ENCODE measurements around the gene FOXN1. TPM values are rescaled to one million over a fixed set of nuclear protein-coding genes. Genes with fewer than 3 reads are reported as not detected.

The FOXN1 gene
- total and polyA plus RNA-seq, 10 of the 15 experiments (the other 5 are each of a cell fraction or from before 2014, with no cell fraction given), result not detected

DNA sequence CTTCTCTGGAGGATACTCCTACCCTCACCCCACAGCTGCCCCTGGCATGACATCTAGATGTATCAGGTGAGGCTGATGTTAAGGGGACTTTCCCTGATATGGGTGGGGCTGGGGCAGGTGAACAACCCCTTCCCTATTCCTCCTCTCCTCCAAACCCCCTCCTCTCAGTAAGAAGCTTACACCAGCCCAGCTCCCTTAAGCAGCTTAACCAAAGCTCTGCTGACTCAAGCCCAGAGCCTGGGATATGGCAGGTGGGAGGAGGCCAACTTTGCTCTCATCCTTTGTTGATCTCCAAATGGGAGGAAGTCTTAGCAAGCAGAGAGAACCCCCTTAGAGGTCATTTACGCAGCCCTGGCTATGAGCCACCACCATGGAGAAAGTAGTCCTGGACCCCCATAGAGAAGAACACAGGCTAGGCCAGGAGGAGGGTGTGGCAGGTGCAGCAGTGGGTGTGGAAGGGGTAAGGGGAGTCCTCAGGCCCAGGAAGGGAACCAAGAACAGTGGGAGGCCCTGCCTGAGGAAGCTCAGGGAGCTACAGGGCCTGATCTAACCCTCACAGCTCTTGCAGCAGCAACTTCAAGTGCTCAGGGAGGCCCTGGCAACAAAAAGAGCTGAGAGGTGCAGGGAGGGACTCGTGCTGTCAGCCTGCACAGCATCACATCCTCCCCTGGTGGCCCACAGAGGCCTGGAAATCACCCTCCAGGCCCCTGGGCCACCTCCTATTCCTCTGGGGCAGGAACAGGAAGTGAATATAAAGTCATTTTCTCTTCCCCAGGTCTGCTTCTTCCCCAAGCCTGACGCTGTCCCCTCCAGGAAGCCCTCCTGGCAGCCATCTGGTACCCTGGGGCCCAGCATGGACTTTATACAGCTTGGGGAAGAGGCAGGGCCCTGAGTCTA lies 43.3 kb downstream of the FOXN1 start (continued):
- TF ChIP-seq TCF12 (IDR thresholded peaks at IDR 0.05; ENCODE audit: low read depth, low read length), result peak; percentile 42; the same call in 1 of the 2 replicates
- TF ChIP-seq SIX5 (IDR thresholded peaks at IDR 0.05; ENCODE audit: low read depth, low read length, severe bottlenecking), result no peak
- TF ChIP-seq EGR1 (IDR thresholded peaks at IDR 0.05; ENCODE audit: borderline replicate concordance in 1 of 2, low read depth in 2 of 2, low read length in 2 of 2), result peak in 1 of 2 experiments; percentile 17; a peak in 1 of 3 replicates
- TF ChIP-seq SPI1 (IDR thresholded peaks at IDR 0.05; ENCODE audit: borderline replicate concordance, insufficient read depth, low read depth, low read length), result peak; percentile 80; the same call in 1 of the 2 replicates
- peak; percentile 57 to 71; a peak in 2 of 4 replicates for TF ChIP-seq BHLHE40 (IDR thresholded peaks at IDR 0.05; ENCODE audit: borderline replicate concordance in 1 of 2, low read depth in 2 of 2, low read length in 1 of 2)

DNA sequence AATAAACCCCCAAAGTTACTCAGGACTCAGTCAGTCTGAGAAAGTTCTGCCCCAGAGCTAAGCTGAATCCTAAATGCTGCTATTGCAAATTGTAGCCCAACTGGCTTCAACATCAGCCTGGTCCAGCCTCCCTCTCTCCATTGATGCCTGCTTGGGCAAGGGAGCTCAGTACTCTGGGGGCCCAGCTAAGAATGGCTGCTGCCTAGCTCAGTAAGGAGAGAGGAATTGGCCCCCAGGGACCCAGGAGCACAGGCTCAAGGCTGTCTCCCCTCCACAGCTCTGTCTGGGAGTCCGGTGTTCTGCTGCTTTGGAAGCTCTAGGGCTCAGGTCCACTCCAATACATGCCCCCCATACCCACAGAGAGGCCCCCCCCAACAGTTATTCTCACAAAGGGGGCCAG lies 44.7 kb downstream of the FOXN1 start:
- POLR2A ChIA-PET, result interaction anchor here (1.0 to 9.1 kb wide), 15 partner anchors 19 to 215 kb away, joined by 3 to 148 read pairs (median 6); partner anchors contain the start of genes ALDOC, BLTP2, PIGS and TNFAIP1
- H3K4me2 ChIP-seq (ENCODE audit: control insufficient read depth, insufficient read depth), result peak overlapping the region; percentile 97
- intact Hi-C loops (cut with micrococcal nuclease; ENCODE audit: unreplicated experiment) (loop anchor here (1.0 to 10.0 kb wide), 2 partner anchors 16 to 164 kb away; partner anchors contain the start of genes PROCA1, RAB34 and RPL23A), in situ Hi-C loops (cut with MboI) (loop anchor here (25.0 kb wide), 1 partner anchor 1064 kb away; no protein-coding TSS in a partner anchor)
- H3K27ac ChIP-seq (ENCODE audit: control insufficient read depth, insufficient read depth), result peak overlapping the region; percentile 73
- H3K9me3 ChIP-seq (replicated peaks; ENCODE audit: control insufficient read depth, insufficient read depth, low read length), result no peaks in the 10 kb centered on the region
- TF ChIP-seq MEF2B (IDR thresholded peaks at IDR 0.05; ENCODE audit: partially characterized antibody, poor library complexity, severe bottlenecking) (peak; percentile 11), HDAC2 (IDR thresholded peaks at IDR 0.05) (no peak)
- peaks cover 50% of the 10 kb centered on the region for H3K79me2 ChIP-seq (ENCODE audit: control insufficient read depth, insufficient read depth, low read length)
- FAIRE-seq (no peak), ATAC-seq (no peak), DNase-seq (ENCODE audit: low read depth, low spot score) (no peak)
- CTCF ChIA-PET, result interaction anchor here (0.6 to 13.9 kb wide), 13 partner anchors 10 to 190 kb away, joined by 3 to 316 read pairs (median 16); partner anchors contain the start of genes ALDOC, BLTP2, PIGS and RSKR
- RAD21 ChIA-PET (ENCODE audit: unreplicated experiment), result interaction anchor here (0.5 to 8.3 kb wide), 12 partner anchors 18 to 566 kb away, joined by 3 to 102 read pairs (median 4); partner anchors contain the start of genes ALDOC, PIGS, PROCA1 and SDF2
- 93% methylated on average over 1 of the region's 1 CpG for WGBS (ENCODE audit: insufficient coverage, insufficient replicate concordance, low lambda C conversion rate, missing lambda C conversion rate)
- H2AFZ ChIP-seq (ENCODE audit: control insufficient read depth, low read depth, low read length), result no peak overlapping the region
- BruUV-seq (replicated peaks), result no TSS peak
- no peaks in the 10 kb centered on the region for H4K20me1 ChIP-seq (ENCODE audit: control insufficient read depth, insufficient read depth)
- H3K4me1 ChIP-seq (ENCODE audit: control insufficient read depth, insufficient read depth, low read length), result peaks cover 38% of the 10 kb centered on the region
- peak overlapping the region; percentile 98 for H3K4me3 ChIP-seq
- H3K27me3 ChIP-seq (replicated peaks in 1 of 2; ENCODE audit: control insufficient read depth in 2 of 2, insufficient read depth in 2 of 2, low read length in 1 of 2), result no peaks in the 10 kb centered on the region
- SMC1A ChIA-PET (ENCODE audit: uncharacterized antibody, unreplicated experiment), result interaction anchor here (0.6 to 6.1 kb wide), 15 partner anchors 10 to 161 kb away, joined by 3 to 89 read pairs (median 4); partner anchors contain the start of genes ALDOC, PIGS, PROCA1 and RSKR
- H3K9ac ChIP-seq (ENCODE audit: control insufficient read depth, insufficient read depth, low read length), result peak overlapping the region; percentile 79
- peaks cover 10 to 18% of the 10 kb centered on the region in 2 experiments; a peak in 3 of 4 replicates for H3K36me3 ChIP-seq (ENCODE audit: control insufficient read depth in 2 of 2, insufficient read depth in 2 of 2, low read length in 1 of 2)

All from GM12878 (cell line).